Fibroblast of lung (primary cell): ENCODE measurements around the gene KIAA0319L. TPM values are rescaled to one million over a fixed set of nuclear protein-coding genes. Genes with fewer than 3 reads are reported as not detected.
A peak's percentile ranks its signal among the peaks of the same experiment; 100 is the strongest.

Experiments
- DNase-seq, 2 donors: peaks; one replicate each; pipeline versions ENCODE4 v3.0.0 to v3.0.0-alpha.2; 2010; ENCODE audit warnings: low read depth in 2 of 2
- H2AFZ ChIP-seq: 2 replicates; pipeline ENCODE4 v1.5.1; 2012; ENCODE audit warnings: low read length, control low read depth, inconsistent platforms
- H3K27ac ChIP-seq: 2 replicates; pipeline ENCODE4 v1.5.1; 2011; ENCODE audit warnings: low read length, control low read depth; ENCODE audit not compliant: insufficient read depth
- H3K27me3 ChIP-seq: 2 replicates; pipeline ENCODE4 v1.5.1; 2011; ENCODE audit warnings: mild to moderate bottlenecking, low read length; ENCODE audit not compliant: control insufficient read depth, insufficient read depth
- H3K36me3 ChIP-seq: 2 replicates; pipeline ENCODE4 v1.5.1; 2011; ENCODE audit warnings: low read length; ENCODE audit not compliant: control insufficient read depth, insufficient read depth
- H3K4me1 ChIP-seq: 2 replicates; pipeline ENCODE4 v1.5.1; 2011; ENCODE audit warnings: low read length; ENCODE audit not compliant: control insufficient read depth, insufficient read depth; ENCODE audit errors: extremely low read depth
- H3K4me2 ChIP-seq: 2 replicates; pipeline ENCODE4 v1.5.1; 2011; ENCODE audit warnings: low read length, control low read depth; ENCODE audit not compliant: insufficient read depth; ENCODE audit errors: extremely low read depth
- H3K4me3 ChIP-seq, 4 experiments: fragments of 200-600 bp in 1 of 4; sonication (generic) in 1 of 4; replicated peaks in 1 of 4; 2 replicates each; pipeline ENCODE4 v1.5.1; 2011 to 2016; ENCODE audit warnings: low read length in 4 of 4, low read depth in 3 of 4, mild to moderate bottlenecking in 3 of 4, control low read depth in 2 of 4, inconsistent platforms in 1 of 4, mixed read lengths in 1 of 4; ENCODE audit not compliant: insufficient read depth in 1 of 4; ENCODE audit errors: control extremely low read depth in 1 of 4
- H3K79me2 ChIP-seq: 2 replicates; pipeline ENCODE4 v1.5.1; 2012; ENCODE audit warnings: mild to moderate bottlenecking, low read length, inconsistent platforms; ENCODE audit not compliant: control insufficient read depth, insufficient read depth
- H3K9ac ChIP-seq: 2 replicates; pipeline ENCODE4 v1.5.1; 2011; ENCODE audit warnings: mild to moderate bottlenecking, low read length, control low read depth; ENCODE audit not compliant: insufficient read depth
- H3K9me3 ChIP-seq: 2 replicates; pipeline ENCODE4 v1.5.1; 2012; ENCODE audit warnings: low read depth, low read length; ENCODE audit not compliant: control insufficient read depth, insufficient read depth
- H4K20me1 ChIP-seq: 2 replicates; pipeline ENCODE4 v1.5.1; 2011; ENCODE audit warnings: low read length; ENCODE audit not compliant: control insufficient read depth, insufficient read depth; ENCODE audit errors: extremely low read depth
- EZH2 ChIP-seq: IDR thresholded peaks from 2 replicates; pipeline ENCODE4 v1.5.1; 2012; ENCODE audit warnings: low read length, control low read depth, mild to moderate bottlenecking; ENCODE audit errors: missing control alignments
- polyA minus RNA-seq: library from RNA; depleted of rRNA, polyadenylated mRNA; stranded (reverse); fragments of >200 nt; gene quantifications from 2 replicates; pipeline ENCODE4 v1.2.3, GENCODE V29; 2011; ENCODE audit warnings: low replicate concordance
- polyA plus RNA-seq, 2 donors: library from polyadenylated mRNA; depleted of rRNA in 1 of 2; stranded (reverse) in 1 of 2; unstranded in 1 of 2; fragments of >200 nt; gene quantifications; 2 replicates each; pipeline ENCODE4 v1.2.1, GENCODE V29; 2011 to 2012; ENCODE audit warnings: missing spikeins in 1 of 2
- total RNA-seq: library from RNA; depleted of rRNA; stranded (reverse); fragments of >200 nt; gene quantifications from 2 replicates; pipeline ENCODE4 v1.2.1, GENCODE V29; 2014
- TF ChIP-seq, protein P1 (sequence below), 2 donors: IDR thresholded peaks in 1 of 2; conservative IDR thresholded peaks in 1 of 2; 1 replicate in 1 of 2; 2 replicates in 1 of 2; pipeline ENCODE4 v1.5.1; 2011 to 2012; ENCODE audit warnings: low read length in 2 of 2, control low read depth in 1 of 2, inconsistent platforms in 1 of 2, low read depth in 1 of 2, mild to moderate bottlenecking in 1 of 2

KIAA0319L gene
- total RNA-seq (38.5 and 65.4 TPM in 2 replicates), polyA plus RNA-seq (47.6 and 66.1 TPM in 2 replicates), polyA minus RNA-seq (20.3 and 31.6 TPM in 2 replicates)
- polyA plus RNA-seq (2012): 23.4 and 32.0 TPM in 2 replicates

DNA sequence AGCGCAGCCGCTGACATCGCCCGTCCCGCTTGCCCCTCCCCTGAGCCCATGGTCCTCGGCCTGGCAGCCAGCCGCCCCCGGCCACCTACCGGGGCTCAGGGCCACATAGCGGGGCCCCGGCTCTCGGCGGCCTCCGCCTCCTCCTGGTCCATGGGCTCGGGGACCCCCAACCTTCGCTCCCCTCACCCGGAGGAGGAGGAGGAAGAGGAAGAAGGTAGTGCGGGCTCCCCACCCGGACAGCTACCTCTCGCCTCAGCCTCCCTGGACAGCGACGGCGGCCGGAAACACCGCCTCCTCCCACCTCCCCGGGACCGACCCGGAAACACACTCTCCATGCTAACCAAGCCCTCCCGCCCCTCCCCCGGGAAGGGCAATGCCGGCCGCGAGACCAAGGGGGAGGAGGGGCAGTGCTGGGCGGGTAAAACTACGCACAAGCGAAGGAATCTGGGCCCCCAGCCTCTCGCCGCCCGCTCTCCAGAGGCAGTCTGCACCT lies at the start of gene KIAA0319L:
TSS of gene KIAA0319L (minus strand) at position 286 of the 493 bp plus-strand sequence. CDS start 2,912 bp downstream, outside the sequence.
- peaks cover 5% of the 10 kb centered on the region for H3K36me3 ChIP-seq
- peak within 1 kb of the TSS; percentile 88 for H3K27ac ChIP-seq
- peaks cover 18% of the 10 kb centered on the region for H3K79me2 ChIP-seq
- H3K9ac ChIP-seq: peak within 1 kb of the TSS; percentile 90
- H3K9me3 ChIP-seq: no peaks in the 10 kb centered on the region
- no peak for DNase-seq
- no peak for TF ChIP-seq EZH2
- TF ChIP-seq, protein P1, sequence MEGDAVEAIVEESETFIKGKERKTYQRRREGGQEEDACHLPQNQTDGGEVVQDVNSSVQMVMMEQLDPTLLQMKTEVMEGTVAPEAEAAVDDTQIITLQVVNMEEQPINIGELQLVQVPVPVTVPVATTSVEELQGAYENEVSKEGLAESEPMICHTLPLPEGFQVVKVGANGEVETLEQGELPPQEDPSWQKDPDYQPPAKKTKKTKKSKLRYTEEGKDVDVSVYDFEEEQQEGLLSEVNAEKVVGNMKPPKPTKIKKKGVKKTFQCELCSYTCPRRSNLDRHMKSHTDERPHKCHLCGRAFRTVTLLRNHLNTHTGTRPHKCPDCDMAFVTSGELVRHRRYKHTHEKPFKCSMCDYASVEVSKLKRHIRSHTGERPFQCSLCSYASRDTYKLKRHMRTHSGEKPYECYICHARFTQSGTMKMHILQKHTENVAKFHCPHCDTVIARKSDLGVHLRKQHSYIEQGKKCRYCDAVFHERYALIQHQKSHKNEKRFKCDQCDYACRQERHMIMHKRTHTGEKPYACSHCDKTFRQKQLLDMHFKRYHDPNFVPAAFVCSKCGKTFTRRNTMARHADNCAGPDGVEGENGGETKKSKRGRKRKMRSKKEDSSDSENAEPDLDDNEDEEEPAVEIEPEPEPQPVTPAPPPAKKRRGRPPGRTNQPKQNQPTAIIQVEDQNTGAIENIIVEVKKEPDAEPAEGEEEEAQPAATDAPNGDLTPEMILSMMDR (conservative IDR thresholded peaks at IDR 0.05 in 1 of 2, IDR thresholded peaks at IDR 0.05 in 1 of 2; ENCODE audit: low read depth in 1 of 2, low read length in 2 of 2): no peak
- peak within 1 kb of the TSS; percentile 92 for H2AFZ ChIP-seq
- no peaks in the 10 kb centered on the region for H4K20me1 ChIP-seq
- H3K4me3 ChIP-seq: peak within 1 kb of the TSS; percentile 83 to 97 (median 92)
- H3K4me1 ChIP-seq: peaks cover 7% of the 10 kb centered on the region
- H3K4me2 ChIP-seq: peak within 1 kb of the TSS; percentile 93
- no peaks in the 10 kb centered on the region for H3K27me3 ChIP-seq

DNA sequence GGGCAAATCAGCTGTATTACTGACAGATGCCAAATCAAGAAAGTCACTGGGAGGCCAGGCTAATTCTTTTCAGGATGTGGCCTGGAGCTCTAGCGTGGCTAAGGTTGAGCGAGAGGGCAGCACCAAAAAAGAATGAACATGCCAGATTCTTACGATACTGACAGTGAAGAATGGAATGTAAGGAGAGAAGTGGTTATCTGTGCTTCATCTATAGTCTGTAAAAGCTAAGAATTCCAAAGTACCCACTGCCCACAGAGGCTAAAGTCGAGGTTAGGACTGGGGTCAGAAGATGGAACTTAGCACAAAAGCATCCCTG lies 48.6 kb upstream of the KIAA0319L start:
- no peaks in the 10 kb centered on the region for H3K9me3 ChIP-seq
- H3K9ac ChIP-seq: no peak overlapping the region
- no peak overlapping the region for H2AFZ ChIP-seq
- H4K20me1 ChIP-seq: peaks cover 2% of the 10 kb centered on the region
- H3K4me1 ChIP-seq: no peaks in the 10 kb centered on the region
- DNase-seq: peak in 1 of 2 donors; percentile 76
- H3K36me3 ChIP-seq: peaks cover 14% of the 10 kb centered on the region
- no peak overlapping the region for H3K4me3 ChIP-seq
- TF ChIP-seq, protein P1 (conservative IDR thresholded peaks at IDR 0.05 in 1 of 2, IDR thresholded peaks at IDR 0.05 in 1 of 2; ENCODE audit: low read depth in 1 of 2, low read length in 2 of 2): no peak
- no peak for TF ChIP-seq EZH2
- H3K4me2 ChIP-seq: no peak overlapping the region
- H3K79me2 ChIP-seq: peaks cover 7% of the 10 kb centered on the region
- H3K27ac ChIP-seq: no peak overlapping the region
- H3K27me3 ChIP-seq: no peaks in the 10 kb centered on the region

DNA sequence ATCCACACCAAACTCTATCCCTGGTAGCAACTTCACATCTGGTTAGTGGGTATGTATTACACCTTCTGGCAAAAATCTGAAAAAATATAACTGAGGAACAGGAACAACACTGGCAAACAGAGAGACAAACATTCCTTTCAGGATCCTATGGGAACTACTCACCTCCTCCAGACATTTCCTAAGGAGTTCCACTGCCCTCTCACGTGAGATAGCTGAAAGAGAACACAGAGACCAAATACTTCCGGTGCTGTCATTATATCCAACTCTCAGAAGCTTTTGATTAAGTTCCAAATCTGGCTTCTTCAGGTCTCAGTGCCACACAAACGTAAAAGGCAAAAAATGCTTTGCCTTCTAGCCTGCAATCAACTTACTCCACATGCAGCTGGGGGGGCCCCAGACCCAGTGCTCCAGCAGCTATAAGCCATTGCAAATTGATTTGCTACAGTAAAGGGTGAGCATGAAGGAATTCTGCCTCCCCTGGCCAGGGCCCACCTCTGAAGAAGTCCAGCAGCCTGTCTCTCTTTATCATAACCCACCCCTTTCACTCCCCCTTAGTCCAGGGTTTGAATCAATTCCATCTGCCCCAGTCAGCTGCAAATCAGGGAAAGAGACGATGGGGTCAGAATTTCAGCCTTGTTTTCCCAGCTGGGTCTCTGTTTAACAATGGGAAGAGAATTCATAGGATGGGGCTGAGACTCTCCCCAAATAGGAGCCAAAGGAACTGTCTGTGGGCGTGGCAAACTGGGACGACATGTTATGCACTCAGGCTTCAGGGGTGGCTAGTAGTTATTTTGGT lies 48.1 kb upstream of the KIAA0319L start:
- DNase-seq: peak in 1 of 2 donors; percentile 35
- H3K79me2 ChIP-seq: peaks cover 7% of the 10 kb centered on the region
- no peak overlapping the region for H2AFZ ChIP-seq
- TF ChIP-seq, protein P1 (conservative IDR thresholded peaks at IDR 0.05 in 1 of 2, IDR thresholded peaks at IDR 0.05 in 1 of 2; ENCODE audit: low read depth in 1 of 2, low read length in 2 of 2): no peak
- no peak for TF ChIP-seq EZH2
- no peak overlapping the region for H3K9ac ChIP-seq
- no peaks in the 10 kb centered on the region for H3K27me3 ChIP-seq
- H3K4me3 ChIP-seq: no peak overlapping the region
- peaks cover 2% of the 10 kb centered on the region for H4K20me1 ChIP-seq
- H3K36me3 ChIP-seq: peaks cover 14% of the 10 kb centered on the region
- no peak overlapping the region for H3K4me2 ChIP-seq
- H3K4me1 ChIP-seq: no peaks in the 10 kb centered on the region
- H3K27ac ChIP-seq: no peak overlapping the region
- no peaks in the 10 kb centered on the region for H3K9me3 ChIP-seq
